Panc1 (cell line): ENCODE data around the gene FGGY. TPM values are rescaled to one million over a fixed set of nuclear protein-coding genes. Genes with fewer than 3 reads are reported as not detected.

ENCODE experiments used
- ATAC-seq: fragments of 200-7000 bp; cut with Tn5 transposase; 2 replicates; pipeline ENCODE4 v1.9.1; 2020; ENCODE audit warnings: mild to moderate bottlenecking, moderate library complexity
- BruUV-seq: library from RNA; stranded (reverse); fragments of 400-500 nt; replicated peaks from 2 replicates; lab custom pipeline; 2021; lab: Mats Ljungman, UMichigan
- CTCF ChIA-PET: fragments of 300-600 bp; sonication (Branson Sonifier 250); formaldehyde crosslinking; loops from one replicate; lab custom pipeline; 2022; ENCODE audit warnings: antibody characterized with exemption; lab: Charles Lee
- POLR2A ChIA-PET: fragments of 300-600 bp; sonication (Branson Sonifier 250); formaldehyde crosslinking; loops from one replicate; lab custom pipeline; 2022; ENCODE audit warnings: antibody characterized with exemption; lab: Charles Lee
- DNase-seq: peaks from one replicate; pipeline ENCODE4 v3.0.0-alpha.2; 2010; ENCODE audit warnings: low read depth, low spot score
- H3K27ac ChIP-seq: 2 replicates; pipeline ENCODE4 v1.5.1; 2011; ENCODE audit warnings: mild to moderate bottlenecking, low read length, inconsistent platforms
- H3K27me3 ChIP-seq: fragments of 200-500 bp; sonication (Bioruptor generic); 2 replicates; pipeline ENCODE4 v1.6.0; 2014; ENCODE audit warnings: low read length, inconsistent platforms; ENCODE audit not compliant: control insufficient read depth, insufficient read depth
- H3K36me3 ChIP-seq: fragments of 200-500 bp; sonication (Bioruptor generic); 2 replicates; pipeline ENCODE4 v1.5.1; 2014; ENCODE audit warnings: inconsistent platforms, mild to moderate bottlenecking, low read length, moderate library complexity; ENCODE audit not compliant: control insufficient read depth, insufficient read depth
- H3K4me1 ChIP-seq: 2 replicates; pipeline ENCODE4 v1.5.1; 2011; ENCODE audit warnings: inconsistent platforms, mild to moderate bottlenecking, low read length, moderate library complexity; ENCODE audit not compliant: control insufficient read depth, insufficient read depth
- H3K4me3 ChIP-seq, 2 experiments: 2 replicates each; pipeline ENCODE4 v1.5.1; 2011 to 2012; ENCODE audit warnings: low read depth in 2 of 2, low read length in 2 of 2, mild to moderate bottlenecking in 2 of 2, inconsistent platforms in 1 of 2, moderate library complexity in 1 of 2
- H3K9me3 ChIP-seq: fragments of 200-500 bp; sonication (Bioruptor generic); 2 replicates; pipeline ENCODE4 v1.5.1; 2014; ENCODE audit warnings: low read depth, mild to moderate bottlenecking, inconsistent platforms, low read length, moderate library complexity; ENCODE audit not compliant: control insufficient read depth, insufficient read depth
- POLR2AphosphoS5 ChIP-seq: IDR thresholded peaks from 2 replicates; pipeline ENCODE4 v1.6.1; 2012; ENCODE audit warnings: mild to moderate bottlenecking, low read depth, low read length, moderate library complexity
- SIN3A ChIP-seq: IDR thresholded peaks from 2 replicates; pipeline ENCODE4 v1.6.1; 2012; ENCODE audit warnings: low read depth, mild to moderate bottlenecking, low read length, moderate library complexity, borderline replicate concordance; ENCODE audit not compliant: insufficient read depth
- TCF7L2 ChIP-seq: IDR thresholded peaks from 2 replicates; pipeline ENCODE4 v1.6.1; 2011; ENCODE audit warnings: mild to moderate bottlenecking, low read depth, low read length, inconsistent platforms
- in situ Hi-C: cut with HindIII; loops from 2 replicates; pipeline ENCODE4 v1.10.0; 2016; ENCODE audit warnings: low sequenced_read_pairs, low pct_unique_long_range_greater_than_20kb
- intact Hi-C: fragments of 100-400 bp; cut with micrococcal nuclease; formaldehyde crosslinking; loops from one replicate; pipeline ENCODE4 v1.10.0; 2022; ENCODE audit not compliant: unreplicated experiment
- total RNA-seq: library from RNA; stranded (reverse); gene quantifications from one replicate; pipeline ENCODE4 v1.2.1, GENCODE V29; 2021; ENCODE audit not compliant: unreplicated experiment
- TF ChIP-seq, protein P1 (sequence below), 2 experiments: IDR thresholded peaks; 2 replicates each; pipeline ENCODE4 v1.6.1; 2011 to 2012; ENCODE audit warnings: low read depth in 2 of 2, control low read depth in 1 of 2, low read length in 1 of 2, mild to moderate bottlenecking in 1 of 2, moderate library complexity in 1 of 2; ENCODE audit not compliant: insufficient read depth in 1 of 2
- TF ChIP-seq, protein P2 (sequence below): fragments of 450-650 bp; IDR thresholded peaks from 2 replicates; pipeline ENCODE4 v1.5.1; 2017; ENCODE audit warnings: mild to moderate bottlenecking

FGGY gene
- total RNA-seq, 1 experiment from 2014 or later, result 15.5 TPM

- no TSS peak for BruUV-seq
- TF ChIP-seq, protein P1, sequence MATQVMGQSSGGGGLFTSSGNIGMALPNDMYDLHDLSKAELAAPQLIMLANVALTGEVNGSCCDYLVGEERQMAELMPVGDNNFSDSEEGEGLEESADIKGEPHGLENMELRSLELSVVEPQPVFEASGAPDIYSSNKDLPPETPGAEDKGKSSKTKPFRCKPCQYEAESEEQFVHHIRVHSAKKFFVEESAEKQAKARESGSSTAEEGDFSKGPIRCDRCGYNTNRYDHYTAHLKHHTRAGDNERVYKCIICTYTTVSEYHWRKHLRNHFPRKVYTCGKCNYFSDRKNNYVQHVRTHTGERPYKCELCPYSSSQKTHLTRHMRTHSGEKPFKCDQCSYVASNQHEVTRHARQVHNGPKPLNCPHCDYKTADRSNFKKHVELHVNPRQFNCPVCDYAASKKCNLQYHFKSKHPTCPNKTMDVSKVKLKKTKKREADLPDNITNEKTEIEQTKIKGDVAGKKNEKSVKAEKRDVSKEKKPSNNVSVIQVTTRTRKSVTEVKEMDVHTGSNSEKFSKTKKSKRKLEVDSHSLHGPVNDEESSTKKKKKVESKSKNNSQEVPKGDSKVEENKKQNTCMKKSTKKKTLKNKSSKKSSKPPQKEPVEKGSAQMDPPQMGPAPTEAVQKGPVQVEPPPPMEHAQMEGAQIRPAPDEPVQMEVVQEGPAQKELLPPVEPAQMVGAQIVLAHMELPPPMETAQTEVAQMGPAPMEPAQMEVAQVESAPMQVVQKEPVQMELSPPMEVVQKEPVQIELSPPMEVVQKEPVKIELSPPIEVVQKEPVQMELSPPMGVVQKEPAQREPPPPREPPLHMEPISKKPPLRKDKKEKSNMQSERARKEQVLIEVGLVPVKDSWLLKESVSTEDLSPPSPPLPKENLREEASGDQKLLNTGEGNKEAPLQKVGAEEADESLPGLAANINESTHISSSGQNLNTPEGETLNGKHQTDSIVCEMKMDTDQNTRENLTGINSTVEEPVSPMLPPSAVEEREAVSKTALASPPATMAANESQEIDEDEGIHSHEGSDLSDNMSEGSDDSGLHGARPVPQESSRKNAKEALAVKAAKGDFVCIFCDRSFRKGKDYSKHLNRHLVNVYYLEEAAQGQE (IDR thresholded peaks at IDR 0.05; ENCODE audit: insufficient read depth in 1 of 2, low read depth in 2 of 2, low read length in 1 of 2), result no peak
- intact Hi-C loops, result no loop called here
Measured at GRCh38 chr1:59399642-59400041, 102.7 kb downstream of the FGGY start.

GRCh38 chr1:59401581-59401980 is 104.7 kb downstream of the FGGY start:
- H3K27ac ChIP-seq, result no peak overlapping the region
- ChIA-PET POLR2A (no interaction called here), CTCF (no interaction called here)
- DNase-seq, result no peak
- H3K27me3 ChIP-seq, result no peaks in the 10 kb centered on the region
- no peak overlapping the region for H3K4me3 ChIP-seq
- no peaks in the 10 kb centered on the region for H3K4me1 ChIP-seq
- in situ Hi-C loops (no loop called here), intact Hi-C loops (no loop called here)
- BruUV-seq, result no TSS peak
- TF ChIP-seq, protein P1 (IDR thresholded peaks at IDR 0.05; ENCODE audit: insufficient read depth in 1 of 2, low read depth in 2 of 2, low read length in 1 of 2), result no peak
- TF ChIP-seq SIN3A (no peak), TCF7L2 (no peak), POLR2AphosphoS5 (no peak)
- TF ChIP-seq, protein P2, sequence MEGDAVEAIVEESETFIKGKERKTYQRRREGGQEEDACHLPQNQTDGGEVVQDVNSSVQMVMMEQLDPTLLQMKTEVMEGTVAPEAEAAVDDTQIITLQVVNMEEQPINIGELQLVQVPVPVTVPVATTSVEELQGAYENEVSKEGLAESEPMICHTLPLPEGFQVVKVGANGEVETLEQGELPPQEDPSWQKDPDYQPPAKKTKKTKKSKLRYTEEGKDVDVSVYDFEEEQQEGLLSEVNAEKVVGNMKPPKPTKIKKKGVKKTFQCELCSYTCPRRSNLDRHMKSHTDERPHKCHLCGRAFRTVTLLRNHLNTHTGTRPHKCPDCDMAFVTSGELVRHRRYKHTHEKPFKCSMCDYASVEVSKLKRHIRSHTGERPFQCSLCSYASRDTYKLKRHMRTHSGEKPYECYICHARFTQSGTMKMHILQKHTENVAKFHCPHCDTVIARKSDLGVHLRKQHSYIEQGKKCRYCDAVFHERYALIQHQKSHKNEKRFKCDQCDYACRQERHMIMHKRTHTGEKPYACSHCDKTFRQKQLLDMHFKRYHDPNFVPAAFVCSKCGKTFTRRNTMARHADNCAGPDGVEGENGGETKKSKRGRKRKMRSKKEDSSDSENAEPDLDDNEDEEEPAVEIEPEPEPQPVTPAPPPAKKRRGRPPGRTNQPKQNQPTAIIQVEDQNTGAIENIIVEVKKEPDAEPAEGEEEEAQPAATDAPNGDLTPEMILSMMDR, result no peak
- no peaks in the 10 kb centered on the region for H3K9me3 ChIP-seq
- no peaks in the 10 kb centered on the region for H3K36me3 ChIP-seq
- no peak for ATAC-seq

More at GRCh38 chr1:59399642-59400041, 102.7 kb downstream of the FGGY start:
- ATAC-seq, result no peak
- no peaks in the 10 kb centered on the region for H3K36me3 ChIP-seq
- CTCF ChIA-PET, result no interaction called here
- no peak overlapping the region for H3K27ac ChIP-seq
- POLR2A ChIA-PET, result no interaction called here
- no peak for DNase-seq
- in situ Hi-C loops, result no loop called here
- no peak overlapping the region for H3K4me3 ChIP-seq
- no peaks in the 10 kb centered on the region for H3K9me3 ChIP-seq
- H3K4me1 ChIP-seq, result no peaks in the 10 kb centered on the region
- H3K27me3 ChIP-seq, result no peaks in the 10 kb centered on the region
